H1 (cell line): ENCODE results near the gene ASIC2. TPM values are rescaled to one million over a fixed set of nuclear protein-coding genes. Genes with fewer than 3 reads are reported as not detected.

ENCODE experiments used
- CBX8 ChIP-seq: fragments of 300-800, 300-1000 bp; sonication (generic); IDR thresholded peaks from 2 replicates; pipeline ENCODE4 v1.7.1; 2016; ENCODE audit warnings: low read depth, low read length, borderline replicate concordance
- HDAC2 ChIP-seq, 2 experiments: fragments of 300-600 bp in 1 of 2; sonication (generic) in 1 of 2; IDR thresholded peaks; 2 replicates each; pipeline ENCODE4 v1.6.1; 2011 to 2012; ENCODE audit warnings: low read depth in 2 of 2, low read length in 2 of 2, mild to moderate bottlenecking in 2 of 2, moderate library complexity in 2 of 2, borderline replicate concordance in 1 of 2, inconsistent platforms in 1 of 2
- HDAC6 ChIP-seq: IDR thresholded peaks from one replicate; pipeline ENCODE4 v1.7.1; 2012; ENCODE audit warnings: low read depth, mild to moderate bottlenecking, inconsistent platforms, low read length, moderate library complexity
- NRF1 ChIP-seq: IDR thresholded peaks from 2 replicates; pipeline ENCODE4 v1.6.1; 2011; ENCODE audit warnings: mild to moderate bottlenecking, low read depth, low read length, improper control_type of control experiment
- PHF8 ChIP-seq: fragments of 200-600 bp; sonication (generic); conservative IDR thresholded peaks from 2 replicates; pipeline ENCODE4 v1.7.1; 2012; ENCODE audit warnings: low read depth, mild to moderate bottlenecking, inconsistent platforms, low read length, moderate library complexity
- RAD21 ChIP-seq, 2 experiments: IDR thresholded peaks in 1 of 2; conservative IDR thresholded peaks in 1 of 2; 2 replicates each; pipeline ENCODE4 v1.6.1; 2011; ENCODE audit warnings: low read depth in 2 of 2, low read length in 2 of 2, improper control_type of control experiment in 1 of 2, inconsistent platforms in 1 of 2, mild to moderate bottlenecking in 1 of 2, moderate library complexity in 1 of 2
- SIRT6 ChIP-seq: IDR thresholded peaks from one replicate; pipeline ENCODE4 v1.7.1; 2012; ENCODE audit warnings: low read length, inconsistent platforms
- TAF7 ChIP-seq: optimal IDR thresholded peaks from 2 replicates; pipeline ENCODE3; 2011; ENCODE audit warnings: low read depth, mild to moderate bottlenecking, inconsistent platforms, low read length, moderate library complexity, borderline replicate concordance
- polyA plus RNA-seq, 7 experiments: library from polyadenylated mRNA; depleted of rRNA in 3 of 7; stranded (reverse) in 5 of 7; unstranded in 2 of 7; fragments of >200 nt in 5 of 7; fragments of 200-250 nt in 2 of 7; gene quantifications; 1 replicate in 5 of 7; 2 replicates in 1 of 7; 4 replicates in 1 of 7; pipeline versions ENCODE4 v1.2.1 to v1.2.3, GENCODE V29; 2011 to 2013; ENCODE audit warnings: missing spikeins in 2 of 7, mixed read lengths in 2 of 7
- total RNA-seq: library from RNA; stranded (reverse); fragmentation: NEBNext Ultra II Directional; extraction: Animal tissue kit (Norgen Biotek cat#: 25700); gene quantifications from 2 replicates; pipeline ENCODE4 v1.2.1, GENCODE V29; 2021
- TF ChIP-seq, protein P1 (sequence below): fragments of 300-600 bp; sonication (generic); IDR thresholded peaks from 2 replicates; pipeline ENCODE4 v1.7.1; 2012; ENCODE audit warnings: low read length, moderate library complexity, mild to moderate bottlenecking, inconsistent platforms; ENCODE audit not compliant: insufficient replicate concordance

Gene ASIC2
- total and polyA plus RNA-seq, 2 of the 8 experiments (the other 6 are each of a cell fraction or from before 2014, with no cell fraction given), result 0.86 to 1.2 TPM

DNA sequence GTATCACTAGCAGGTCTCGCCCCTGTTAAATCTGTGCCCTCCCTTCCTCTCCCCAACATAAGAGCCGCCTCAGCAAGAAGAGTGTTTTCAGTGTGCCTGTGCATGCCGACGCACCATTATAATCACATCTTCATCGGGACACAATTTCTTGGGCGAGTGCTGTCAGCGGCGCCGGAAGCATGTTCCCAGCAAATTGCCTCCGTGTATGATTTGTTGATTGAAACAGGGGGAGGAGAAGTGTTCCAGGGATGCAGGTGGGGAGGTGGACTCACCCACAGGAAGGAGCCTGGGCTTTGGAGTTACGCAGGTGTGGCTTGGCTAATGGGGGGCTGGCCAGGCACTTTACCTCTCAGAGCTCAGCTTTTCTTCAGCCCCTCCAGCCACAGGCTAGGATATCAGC, 247.9 kb downstream of the ASIC2 start (continued):
- TF ChIP-seq, protein P1, sequence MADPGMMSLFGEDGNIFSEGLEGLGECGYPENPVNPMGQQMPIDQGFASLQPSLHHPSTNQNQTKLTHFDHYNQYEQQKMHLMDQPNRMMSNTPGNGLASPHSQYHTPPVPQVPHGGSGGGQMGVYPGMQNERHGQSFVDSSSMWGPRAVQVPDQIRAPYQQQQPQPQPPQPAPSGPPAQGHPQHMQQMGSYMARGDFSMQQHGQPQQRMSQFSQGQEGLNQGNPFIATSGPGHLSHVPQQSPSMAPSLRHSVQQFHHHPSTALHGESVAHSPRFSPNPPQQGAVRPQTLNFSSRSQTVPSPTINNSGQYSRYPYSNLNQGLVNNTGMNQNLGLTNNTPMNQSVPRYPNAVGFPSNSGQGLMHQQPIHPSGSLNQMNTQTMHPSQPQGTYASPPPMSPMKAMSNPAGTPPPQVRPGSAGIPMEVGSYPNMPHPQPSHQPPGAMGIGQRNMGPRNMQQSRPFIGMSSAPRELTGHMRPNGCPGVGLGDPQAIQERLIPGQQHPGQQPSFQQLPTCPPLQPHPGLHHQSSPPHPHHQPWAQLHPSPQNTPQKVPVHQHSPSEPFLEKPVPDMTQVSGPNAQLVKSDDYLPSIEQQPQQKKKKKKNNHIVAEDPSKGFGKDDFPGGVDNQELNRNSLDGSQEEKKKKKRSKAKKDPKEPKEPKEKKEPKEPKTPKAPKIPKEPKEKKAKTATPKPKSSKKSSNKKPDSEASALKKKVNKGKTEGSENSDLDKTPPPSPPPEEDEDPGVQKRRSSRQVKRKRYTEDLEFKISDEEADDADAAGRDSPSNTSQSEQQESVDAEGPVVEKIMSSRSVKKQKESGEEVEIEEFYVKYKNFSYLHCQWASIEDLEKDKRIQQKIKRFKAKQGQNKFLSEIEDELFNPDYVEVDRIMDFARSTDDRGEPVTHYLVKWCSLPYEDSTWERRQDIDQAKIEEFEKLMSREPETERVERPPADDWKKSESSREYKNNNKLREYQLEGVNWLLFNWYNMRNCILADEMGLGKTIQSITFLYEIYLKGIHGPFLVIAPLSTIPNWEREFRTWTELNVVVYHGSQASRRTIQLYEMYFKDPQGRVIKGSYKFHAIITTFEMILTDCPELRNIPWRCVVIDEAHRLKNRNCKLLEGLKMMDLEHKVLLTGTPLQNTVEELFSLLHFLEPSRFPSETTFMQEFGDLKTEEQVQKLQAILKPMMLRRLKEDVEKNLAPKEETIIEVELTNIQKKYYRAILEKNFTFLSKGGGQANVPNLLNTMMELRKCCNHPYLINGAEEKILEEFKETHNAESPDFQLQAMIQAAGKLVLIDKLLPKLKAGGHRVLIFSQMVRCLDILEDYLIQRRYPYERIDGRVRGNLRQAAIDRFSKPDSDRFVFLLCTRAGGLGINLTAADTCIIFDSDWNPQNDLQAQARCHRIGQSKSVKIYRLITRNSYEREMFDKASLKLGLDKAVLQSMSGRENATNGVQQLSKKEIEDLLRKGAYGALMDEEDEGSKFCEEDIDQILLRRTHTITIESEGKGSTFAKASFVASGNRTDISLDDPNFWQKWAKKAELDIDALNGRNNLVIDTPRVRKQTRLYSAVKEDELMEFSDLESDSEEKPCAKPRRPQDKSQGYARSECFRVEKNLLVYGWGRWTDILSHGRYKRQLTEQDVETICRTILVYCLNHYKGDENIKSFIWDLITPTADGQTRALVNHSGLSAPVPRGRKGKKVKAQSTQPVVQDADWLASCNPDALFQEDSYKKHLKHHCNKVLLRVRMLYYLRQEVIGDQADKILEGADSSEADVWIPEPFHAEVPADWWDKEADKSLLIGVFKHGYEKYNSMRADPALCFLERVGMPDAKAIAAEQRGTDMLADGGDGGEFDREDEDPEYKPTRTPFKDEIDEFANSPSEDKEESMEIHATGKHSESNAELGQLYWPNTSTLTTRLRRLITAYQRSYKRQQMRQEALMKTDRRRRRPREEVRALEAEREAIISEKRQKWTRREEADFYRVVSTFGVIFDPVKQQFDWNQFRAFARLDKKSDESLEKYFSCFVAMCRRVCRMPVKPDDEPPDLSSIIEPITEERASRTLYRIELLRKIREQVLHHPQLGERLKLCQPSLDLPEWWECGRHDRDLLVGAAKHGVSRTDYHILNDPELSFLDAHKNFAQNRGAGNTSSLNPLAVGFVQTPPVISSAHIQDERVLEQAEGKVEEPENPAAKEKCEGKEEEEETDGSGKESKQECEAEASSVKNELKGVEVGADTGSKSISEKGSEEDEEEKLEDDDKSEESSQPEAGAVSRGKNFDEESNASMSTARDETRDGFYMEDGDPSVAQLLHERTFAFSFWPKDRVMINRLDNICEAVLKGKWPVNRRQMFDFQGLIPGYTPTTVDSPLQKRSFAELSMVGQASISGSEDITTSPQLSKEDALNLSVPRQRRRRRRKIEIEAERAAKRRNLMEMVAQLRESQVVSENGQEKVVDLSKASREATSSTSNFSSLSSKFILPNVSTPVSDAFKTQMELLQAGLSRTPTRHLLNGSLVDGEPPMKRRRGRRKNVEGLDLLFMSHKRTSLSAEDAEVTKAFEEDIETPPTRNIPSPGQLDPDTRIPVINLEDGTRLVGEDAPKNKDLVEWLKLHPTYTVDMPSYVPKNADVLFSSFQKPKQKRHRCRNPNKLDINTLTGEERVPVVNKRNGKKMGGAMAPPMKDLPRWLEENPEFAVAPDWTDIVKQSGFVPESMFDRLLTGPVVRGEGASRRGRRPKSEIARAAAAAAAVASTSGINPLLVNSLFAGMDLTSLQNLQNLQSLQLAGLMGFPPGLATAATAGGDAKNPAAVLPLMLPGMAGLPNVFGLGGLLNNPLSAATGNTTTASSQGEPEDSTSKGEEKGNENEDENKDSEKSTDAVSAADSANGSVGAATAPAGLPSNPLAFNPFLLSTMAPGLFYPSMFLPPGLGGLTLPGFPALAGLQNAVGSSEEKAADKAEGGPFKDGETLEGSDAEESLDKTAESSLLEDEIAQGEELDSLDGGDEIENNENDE, result no peak
- no peak for TF ChIP-seq HDAC6
- no peak for TF ChIP-seq PHF8
- no peak for TF ChIP-seq SIRT6
- no peak for TF ChIP-seq HDAC2 (IDR thresholded peaks at IDR 0.05; ENCODE audit: borderline replicate concordance in 1 of 2, low read depth in 2 of 2, low read length in 2 of 2)
- TF ChIP-seq CBX8, result no peak
- TF ChIP-seq RAD21 (IDR thresholded peaks at IDR 0.05 in 1 of 2, conservative IDR thresholded peaks at IDR 0.05 in 1 of 2; ENCODE audit: low read depth in 2 of 2, low read length in 2 of 2), result no peak
- no peak for TF ChIP-seq NRF1
- no peak for TF ChIP-seq TAF7
- TF ChIP-seq, all 59 proteins: peak for 0
